Brain microvascular endothelial cell (primary cell): ENCODE results near the gene DUT.

Source experiments
- DNase-seq: peaks from one replicate; pipeline ENCODE4 v3.0.0-alpha.2; 2020
- H3K27ac ChIP-seq: fragments of 250-450 bp; sonication (Bioruptor Pico); 2 replicates; pipeline ENCODE4 v1.5.1; 2020; ENCODE audit warnings: mild to moderate bottlenecking, moderate library complexity
- H3K27me3 ChIP-seq: fragments of 250-450 bp; sonication (Bioruptor Pico); replicated peaks from 2 replicates; pipeline ENCODE4 v1.5.1; 2020; ENCODE audit warnings: mild to moderate bottlenecking
- H3K36me3 ChIP-seq: fragments of 250-450 bp; sonication (Bioruptor Pico); replicated peaks from 2 replicates; pipeline ENCODE4 v1.5.1; 2020; ENCODE audit warnings: mild to moderate bottlenecking
- H3K4me3 ChIP-seq: 2 replicates; pipeline ENCODE4 v1.5.1; 2011; ENCODE audit warnings: low read depth, mild to moderate bottlenecking, control low read depth, low read length, moderate library complexity
- CTCF ChIP-seq: IDR thresholded peaks from 2 replicates; pipeline ENCODE4 v1.5.1; 2011; ENCODE audit warnings: low read depth, mild to moderate bottlenecking, moderate library complexity, low read length, control low read depth, inconsistent platforms; ENCODE audit errors: missing control alignments
- in situ Hi-C: cut with HindIII; loops from 2 replicates; pipeline ENCODE4 v1.10.0; 2017; ENCODE audit warnings: low sequenced_read_pairs, low pct_ligation_motif_present

The DUT gene

GRCh38 chr15:48340111-48340510 is 8.9 kb downstream of the DUT start:
- TF ChIP-seq CTCF, result no peak

GRCh38 chr15:48343865-48344264 is 12.6 kb downstream of the DUT start:
- no peak for DNase-seq
- Histone ChIP-seq H3K36me3 (no peaks in the 10 kb centered on the region), H3K27ac (no peak overlapping the region), H3K4me3 (no peak overlapping the region), H3K27me3 (no peaks in the 10 kb centered on the region)
- in situ Hi-C loops, result no loop called here
- no peak for TF ChIP-seq CTCF

More at GRCh38 chr15:48340111-48340510, 8.9 kb downstream of the DUT start:
- H3K36me3 ChIP-seq, result no peaks in the 10 kb centered on the region
- DNase-seq, result no peak
- in situ Hi-C loops, result no loop called here
- H3K27ac ChIP-seq, result no peak overlapping the region
- H3K27me3 ChIP-seq, result no peaks in the 10 kb centered on the region
- H3K4me3 ChIP-seq, result no peak overlapping the region

GRCh38 chr15:48345516-48345915 is 14.3 kb downstream of the DUT start:
- no peak for DNase-seq
- no peak for TF ChIP-seq CTCF
- no peak overlapping the region for H3K4me3 ChIP-seq
- in situ Hi-C loops, result no loop called here
- no peaks in the 10 kb centered on the region for H3K27me3 ChIP-seq
- no peaks in the 10 kb centered on the region for H3K36me3 ChIP-seq
- H3K27ac ChIP-seq, result no peak overlapping the region

GRCh38 chr15:48352474-48353072 is 21.3 kb downstream of the DUT start:
- no peak overlapping the region for H3K4me3 ChIP-seq
- DNase-seq, result peak; percentile 66
- in situ Hi-C loops, result no loop called here
- H3K36me3 ChIP-seq, result no peaks in the 10 kb centered on the region
- peak; percentile 89 for TF ChIP-seq CTCF
- no peak overlapping the region for H3K27ac ChIP-seq
- no peaks in the 10 kb centered on the region for H3K27me3 ChIP-seq

- Histone ChIP-seq H3K27me3 (no peaks in the 10 kb centered on the region), H3K4me3 (no peak overlapping the region), H3K27ac (no peak overlapping the region), H3K36me3 (no peaks in the 10 kb centered on the region)
- in situ Hi-C loops, result no loop called here
- TF ChIP-seq CTCF, result no peak
- no peak for DNase-seq
Measured at GRCh38 chr15:48354694-48355303, 23.6 kb downstream of the DUT start.

- Histone ChIP-seq H3K4me3 (no peak overlapping the region), H3K27me3 (no peaks in the 10 kb centered on the region), H3K36me3 (no peaks in the 10 kb centered on the region), H3K27ac (no peak overlapping the region)
- no peak for TF ChIP-seq CTCF
- in situ Hi-C loops, result no loop called here
- DNase-seq, result peak; percentile 54
Measured at GRCh38 chr15:48355377-48355776, 24.1 kb downstream of the DUT start.
